ENCODE results near the gene IL36B.

IL36B gene

GRCh38 chr2:113015042-113015441 lies 37.6 kb downstream of the IL36B start:
- H3K4me3 Mint-ChIP-seq, result no peak overlapping the region

GRCh38 chr2:113014067-113014466 lies 38.6 kb downstream of the IL36B start:
- DNase-seq, result no peak
- Mint-ChIP-seq H3K4me1 (no peaks in the 10 kb centered on the region), H3K9me3 (peaks cover 22% of the 10 kb centered on the region), H3K27ac (no peak overlapping the region), H3K36me3 (ENCODE audit: low read depth) (no peaks in the 10 kb centered on the region), H3K27me3 (ENCODE audit: low read depth, poor library complexity) (peaks cover 60% of the 10 kb centered on the region), H3K4me3 (no peak overlapping the region)
- TF ChIP-seq CTCF (IDR thresholded peaks at IDR 0.05), result no peak

More at GRCh38 chr2:113015042-113015441, 37.6 kb downstream of the IL36B start:
- H3K27ac Mint-ChIP-seq, result no peak overlapping the region
- H3K27me3 Mint-ChIP-seq (ENCODE audit: low read depth, poor library complexity), result peaks cover 65% of the 10 kb centered on the region
- H3K4me1 Mint-ChIP-seq, result no peaks in the 10 kb centered on the region
- H3K9me3 Mint-ChIP-seq, result peaks cover 29% of the 10 kb centered on the region
- no peak for DNase-seq
- H3K36me3 Mint-ChIP-seq (ENCODE audit: low read depth), result no peaks in the 10 kb centered on the region
- TF ChIP-seq CTCF (IDR thresholded peaks at IDR 0.05), result no peak

- H3K27me3 Mint-ChIP-seq (ENCODE audit: low read depth, poor library complexity), result peaks cover 56% of the 10 kb centered on the region
- H3K27ac Mint-ChIP-seq, result no peak overlapping the region
- H3K4me3 Mint-ChIP-seq, result no peak overlapping the region
- TF ChIP-seq CTCF (IDR thresholded peaks at IDR 0.05), result no peak
- no peak for DNase-seq
- H3K36me3 Mint-ChIP-seq (ENCODE audit: low read depth), result no peaks in the 10 kb centered on the region
- H3K4me1 Mint-ChIP-seq, result no peaks in the 10 kb centered on the region
- peaks cover 14% of the 10 kb centered on the region for H3K9me3 Mint-ChIP-seq
Measured at GRCh38 chr2:113013336-113013661, 39.4 kb downstream of the IL36B start.

- Mint-ChIP-seq H3K4me1 (no peaks in the 10 kb centered on the region), H3K4me3 (no peak overlapping the region), H3K9me3 (peaks cover 8% of the 10 kb centered on the region), H3K27me3 (ENCODE audit: low read depth, poor library complexity) (peaks cover 56% of the 10 kb centered on the region), H3K27ac (no peak overlapping the region), H3K36me3 (ENCODE audit: low read depth) (no peaks in the 10 kb centered on the region)
- TF ChIP-seq CTCF (IDR thresholded peaks at IDR 0.05), result no peak
- DNase-seq, result no peak
Measured at GRCh38 chr2:113012436-113013335, 40.0 kb downstream of the IL36B start.

- H3K36me3 Mint-ChIP-seq (ENCODE audit: low read depth), result no peaks in the 10 kb centered on the region
- peaks cover 7% of the 10 kb centered on the region for H3K9me3 Mint-ChIP-seq
- no peak for DNase-seq
- peaks cover 53% of the 10 kb centered on the region for H3K27me3 Mint-ChIP-seq (ENCODE audit: low read depth, poor library complexity)
- TF ChIP-seq CTCF (IDR thresholded peaks at IDR 0.05), result no peak
- H3K27ac Mint-ChIP-seq, result no peak overlapping the region
- no peaks in the 10 kb centered on the region for H3K4me1 Mint-ChIP-seq
- H3K4me3 Mint-ChIP-seq, result no peak overlapping the region
Measured at GRCh38 chr2:113011108-113011507, 41.6 kb downstream of the IL36B start.

- H3K36me3 Mint-ChIP-seq (ENCODE audit: low read depth), result no peaks in the 10 kb centered on the region
- peaks cover 55% of the 10 kb centered on the region for H3K27me3 Mint-ChIP-seq (ENCODE audit: low read depth, poor library complexity)
- no peak overlapping the region for H3K4me3 Mint-ChIP-seq
- H3K4me1 Mint-ChIP-seq, result no peaks in the 10 kb centered on the region
- peaks cover 7% of the 10 kb centered on the region for H3K9me3 Mint-ChIP-seq
- TF ChIP-seq CTCF (IDR thresholded peaks at IDR 0.05), result no peak
- no peak overlapping the region for H3K27ac Mint-ChIP-seq
- no peak for DNase-seq
Measured at GRCh38 chr2:113010088-113010487, 42.6 kb downstream of the IL36B start.

Measured in nephron progenitor cell (in vitro differentiated cells).